ENCODE results near the gene IGHMBP2.

Gene IGHMBP2

DNA sequence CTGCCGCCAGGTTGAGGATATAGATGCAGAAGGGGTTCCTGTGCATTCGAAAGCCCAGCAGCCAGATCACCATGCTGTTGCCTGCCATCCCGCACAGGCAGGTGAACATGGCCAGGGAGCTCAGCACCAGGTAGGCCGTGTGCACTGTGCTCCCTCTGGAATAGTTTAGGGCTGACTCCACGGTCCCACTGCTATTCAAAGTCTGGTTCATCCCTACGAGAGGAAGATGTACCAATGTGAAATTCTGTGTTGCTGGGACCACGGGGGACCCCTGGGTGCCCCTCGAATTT lies 77.0 kb downstream of the IGHMBP2 start, which contains the start of gene MRGPRD:
MRGPRD (minus strand) TSS at position 211 of the 290 bp plus-strand sequence; CDS start at position 211, 0 bp downstream.
- FAIRE-seq (no peak), DNase-seq (ENCODE audit: low spot score) (no peak)

DNA sequence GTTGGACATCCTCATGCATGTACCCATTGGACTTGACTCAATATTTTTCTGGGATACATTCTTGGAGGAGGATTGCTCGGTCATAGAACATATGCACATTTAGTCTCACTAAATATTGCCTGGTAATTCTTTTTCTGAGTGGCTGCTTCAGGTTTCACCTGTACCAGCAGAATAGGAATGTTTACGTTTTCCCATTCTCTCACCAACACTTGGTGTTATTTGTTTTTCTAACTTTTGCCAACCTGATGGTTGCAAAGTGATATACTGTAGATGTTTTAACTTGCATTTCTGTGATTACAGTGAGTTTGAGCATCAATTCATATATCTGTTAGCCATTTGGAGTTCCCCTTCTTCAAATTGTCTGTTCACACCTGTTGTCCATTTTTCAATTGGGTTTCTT lies 78.4 kb downstream of the IGHMBP2 start:
- DNase-seq (ENCODE audit: low spot score) (no peak), FAIRE-seq (no peak)

DNA sequence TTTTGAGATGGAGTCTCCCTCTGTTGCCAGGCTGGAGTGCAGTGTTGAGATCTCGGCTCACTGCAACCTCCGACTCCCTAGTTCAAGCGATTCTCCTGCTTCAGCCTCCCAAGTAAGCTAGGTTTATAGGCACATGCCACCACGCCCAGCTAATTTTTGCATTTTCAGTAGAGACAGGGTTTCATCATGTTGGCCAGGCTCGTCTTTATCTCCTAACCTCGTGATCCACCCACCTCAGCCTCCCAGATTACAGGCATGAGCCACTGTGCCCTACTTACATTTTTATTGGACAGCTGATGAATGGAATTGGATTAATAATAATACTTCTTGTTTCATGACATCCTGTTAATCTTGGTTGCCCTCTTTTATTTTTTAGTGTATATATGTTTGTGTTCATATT lies 80.1 kb downstream of the IGHMBP2 start:
- DNase-seq (ENCODE audit: low spot score) (no peak), FAIRE-seq (no peak)

DNA sequence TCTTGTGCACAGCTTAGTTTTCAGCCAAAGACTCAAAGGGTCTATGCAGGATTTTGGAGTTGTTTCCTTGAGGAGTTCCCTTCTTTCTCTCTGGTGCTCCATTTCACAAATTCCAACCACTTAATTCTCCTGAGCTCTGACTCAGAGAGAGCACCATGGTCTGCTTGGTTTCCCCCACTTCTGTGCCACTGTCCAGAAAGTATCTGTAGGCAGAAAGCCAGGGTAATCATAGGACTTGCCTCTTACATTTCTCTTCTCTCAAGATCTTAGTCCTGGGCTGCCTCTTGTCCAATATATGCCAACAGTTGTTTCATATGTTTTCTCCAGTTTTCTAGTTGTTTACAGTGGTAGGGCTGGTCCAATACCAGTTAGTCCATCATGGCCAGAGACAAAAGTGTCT lies 83.5 kb downstream of the IGHMBP2 start:
- FAIRE-seq (no peak), DNase-seq (ENCODE audit: low spot score) (no peak)

DNA sequence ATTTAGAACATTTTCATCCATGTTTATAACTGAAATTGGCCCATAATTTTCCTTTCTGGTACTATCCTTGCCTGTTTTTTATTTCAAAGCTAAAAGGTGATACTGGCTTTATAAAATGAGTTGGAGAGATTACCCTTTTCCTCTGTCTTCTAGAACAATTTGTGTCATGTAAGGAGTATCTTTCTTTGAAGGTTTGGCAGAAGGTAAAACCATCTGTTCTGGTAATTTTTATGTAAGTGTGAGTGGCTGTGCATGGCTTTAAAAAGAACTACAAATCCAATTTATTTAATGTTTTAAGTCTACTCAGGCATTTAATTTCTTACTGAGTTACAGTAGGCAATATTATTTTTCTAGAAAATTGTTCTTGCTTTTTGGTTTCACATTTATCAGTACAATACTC lies 84.8 kb downstream of the IGHMBP2 start:
- DNase-seq (ENCODE audit: low spot score) (no peak), FAIRE-seq (no peak)
